Activated naive CD8-positive, alpha-beta T cell treated with anti-CD3 and anti-CD28 coated beads, Interleukin-2, amount 10 ng/mL, durations not matched to agents 7 days and 5 days (primary cell): ENCODE data around the gene TTPAL. TPM values are rescaled to one million over a fixed set of nuclear protein-coding genes. Genes with fewer than 3 reads are reported as not detected.

ENCODE experiments used
- ATAC-seq: fragments of 150-1000 bp; cut with Tn5 transposase; one replicate; pipeline ENCODE4 v1.10.0; 2021; ENCODE audit warnings: low read depth, moderate library complexity
- POLR2A ChIA-PET: fragments of 350-600 bp; sonication (Branson Sonifier 250); formaldehyde crosslinking; loops from one replicate; lab custom pipeline; 2021; ENCODE audit warnings: antibody characterized with exemption; lab: Charles Lee
- DNase-seq: peaks from one replicate; pipeline ENCODE4 v3.0.0; 2021
- H3K27ac Mint-ChIP-seq: one replicate; pipeline ENCODE4 v1.8.0; 2022; ENCODE audit warnings: mild to moderate bottlenecking, mixed read lengths
- H3K27me3 Mint-ChIP-seq: one replicate; pipeline ENCODE4 v1.8.0; 2022; ENCODE audit warnings: mild to moderate bottlenecking, moderate library complexity, mixed read lengths
- H3K36me3 Mint-ChIP-seq: one replicate; pipeline ENCODE4 v1.8.0; 2021; ENCODE audit warnings: mild to moderate bottlenecking, mixed read lengths
- H3K4me1 Mint-ChIP-seq: one replicate; pipeline ENCODE4 v1.8.0; 2021; ENCODE audit warnings: mixed read lengths
- H3K4me3 Mint-ChIP-seq: one replicate; pipeline ENCODE4 v1.8.0; 2022; ENCODE audit warnings: mild to moderate bottlenecking, moderate library complexity, mixed read lengths
- H3K9me3 Mint-ChIP-seq: one replicate; pipeline ENCODE4 v1.8.0; 2021; ENCODE audit warnings: mixed read lengths
- total RNA-seq, 2 experiments: library from RNA; stranded (reverse); gene quantifications; one replicate each; pipeline ENCODE4 v1.2.3, GENCODE V29; 2021

The TTPAL gene
- total RNA-seq, 2 experiments from 2014 or later, result 16.4 to 16.9 TPM

DNA sequence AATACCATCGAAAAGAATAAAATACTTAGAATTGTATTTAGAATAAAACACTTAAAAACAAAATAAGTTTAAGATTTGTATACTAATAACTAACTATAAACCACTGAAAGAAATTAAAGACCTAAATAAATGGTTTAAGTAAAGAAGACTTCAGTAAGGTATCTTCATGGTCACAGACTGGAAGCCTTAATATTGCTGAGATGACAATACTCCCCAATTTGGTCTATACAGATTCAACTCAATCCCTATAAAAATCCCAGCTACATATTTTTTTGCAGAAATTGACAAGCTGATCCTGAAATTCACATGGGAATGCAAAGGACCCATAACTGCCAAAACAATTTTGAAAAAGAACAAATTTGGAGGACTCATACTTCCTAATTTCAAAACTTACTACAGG lies 27.3 kb downstream of the TTPAL start:
- POLR2A ChIA-PET, result no interaction called here
- Mint-ChIP-seq H3K36me3 (peaks cover 31% of the 10 kb centered on the region), H3K4me3 (no peak overlapping the region), H3K4me1 (peaks cover 1% of the 10 kb centered on the region), H3K9me3 (no peaks in the 10 kb centered on the region), H3K27ac (no peak overlapping the region), H3K27me3 (no peaks in the 10 kb centered on the region)
- ATAC-seq, result no peak
- no peak for DNase-seq

- Mint-ChIP-seq H3K27ac (no peak overlapping the region), H3K4me3 (no peak overlapping the region), H3K36me3 (peaks cover 27% of the 10 kb centered on the region), H3K4me1 (peaks cover 1% of the 10 kb centered on the region), H3K27me3 (no peaks in the 10 kb centered on the region), H3K9me3 (no peaks in the 10 kb centered on the region)
- POLR2A ChIA-PET, result no interaction called here
- ATAC-seq (no peak), DNase-seq (no peak)
These were observed 29.0 kb downstream of the TTPAL start for GRCh38 chr20:44504402-44505307.

DNA sequence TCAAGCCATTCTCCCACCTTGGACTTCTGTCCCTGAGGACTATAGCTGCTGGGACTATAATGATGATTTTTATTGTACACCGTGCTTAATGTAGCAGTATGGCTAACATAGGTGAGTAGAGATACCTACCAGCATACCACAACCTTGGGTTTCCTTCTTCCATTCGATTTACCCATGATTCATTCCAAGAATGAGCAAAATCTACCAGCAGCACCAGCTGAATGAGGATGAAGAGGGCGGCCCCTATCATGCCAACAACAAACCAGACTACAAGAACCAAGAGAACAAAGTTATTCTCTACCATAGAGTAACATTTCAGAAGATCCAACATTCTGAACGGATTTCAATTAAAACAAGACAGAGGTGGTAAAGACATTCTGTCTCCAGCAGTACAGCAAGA lies 34.1 kb downstream of the TTPAL start:
- Mint-ChIP-seq H3K27me3 (no peaks in the 10 kb centered on the region), H3K4me1 (peaks cover 16% of the 10 kb centered on the region), H3K4me3 (no peak overlapping the region), H3K9me3 (no peaks in the 10 kb centered on the region), H3K36me3 (peaks cover 14% of the 10 kb centered on the region), H3K27ac (no peak overlapping the region)
- DNase-seq, result no peak
- POLR2A ChIA-PET, result no interaction called here
- ATAC-seq, result no peak

- H3K27me3 Mint-ChIP-seq, result no peaks in the 10 kb centered on the region
- no peak for DNase-seq
- H3K4me3 Mint-ChIP-seq, result peak overlapping the region; percentile 22
- H3K36me3 Mint-ChIP-seq, result peaks cover 12% of the 10 kb centered on the region
- POLR2A ChIA-PET, result no interaction called here
- no peaks in the 10 kb centered on the region for H3K9me3 Mint-ChIP-seq
- peak; percentile 30 for ATAC-seq
- peaks cover 27% of the 10 kb centered on the region for H3K4me1 Mint-ChIP-seq
- H3K27ac Mint-ChIP-seq, result no peak overlapping the region
These were observed 38.2 kb downstream of the TTPAL start for GRCh38 chr20:44513871-44514270.

- Mint-ChIP-seq H3K36me3 (peaks cover 7% of the 10 kb centered on the region), H3K9me3 (no peaks in the 10 kb centered on the region), H3K4me3 (no peak overlapping the region), H3K27ac (no peak overlapping the region), H3K27me3 (no peaks in the 10 kb centered on the region), H3K4me1 (peaks cover 34% of the 10 kb centered on the region)
- POLR2A ChIA-PET, result no interaction called here
- DNase-seq (no peak), ATAC-seq (no peak)
These were observed 40.8 kb downstream of the TTPAL start for GRCh38 chr20:44516491-44516890.

- Mint-ChIP-seq H3K9me3 (no peaks in the 10 kb centered on the region), H3K4me1 (peaks cover 39% of the 10 kb centered on the region), H3K36me3 (peaks cover 7% of the 10 kb centered on the region), H3K27me3 (no peaks in the 10 kb centered on the region), H3K27ac (no peak overlapping the region), H3K4me3 (no peak overlapping the region)
- POLR2A ChIA-PET, result no interaction called here
- ATAC-seq (no peak), DNase-seq (no peak)
These were observed 41.8 kb downstream of the TTPAL start for GRCh38 chr20:44517454-44517853.

DNA sequence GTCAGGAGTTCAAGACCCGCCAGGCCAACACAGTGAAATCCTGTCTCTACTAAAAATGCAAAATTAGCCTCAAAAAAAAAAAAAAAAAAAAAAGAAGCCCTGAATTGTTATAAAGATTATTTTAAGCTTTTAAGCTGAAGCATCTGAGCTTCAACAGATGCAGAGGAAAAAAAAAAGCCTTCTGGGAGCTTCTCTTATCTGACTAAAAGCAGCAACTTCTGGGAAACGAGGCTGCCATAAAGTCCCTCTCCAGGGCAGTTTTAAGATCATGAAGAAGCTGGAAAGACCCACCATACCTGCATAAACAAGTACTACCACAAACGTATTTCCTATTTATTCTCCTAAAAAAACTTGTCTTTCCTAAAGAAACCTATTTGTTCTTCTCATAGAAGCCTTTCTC lies 42.6 kb downstream of the TTPAL start:
- no peak for ATAC-seq
- H3K27me3 Mint-ChIP-seq, result no peaks in the 10 kb centered on the region
- POLR2A ChIA-PET, result interaction anchor here (0.6 kb wide), 2 partner anchors 213 to 809 kb away, joined by 3 read pairs; no protein-coding TSS in a partner anchor

DNA sequence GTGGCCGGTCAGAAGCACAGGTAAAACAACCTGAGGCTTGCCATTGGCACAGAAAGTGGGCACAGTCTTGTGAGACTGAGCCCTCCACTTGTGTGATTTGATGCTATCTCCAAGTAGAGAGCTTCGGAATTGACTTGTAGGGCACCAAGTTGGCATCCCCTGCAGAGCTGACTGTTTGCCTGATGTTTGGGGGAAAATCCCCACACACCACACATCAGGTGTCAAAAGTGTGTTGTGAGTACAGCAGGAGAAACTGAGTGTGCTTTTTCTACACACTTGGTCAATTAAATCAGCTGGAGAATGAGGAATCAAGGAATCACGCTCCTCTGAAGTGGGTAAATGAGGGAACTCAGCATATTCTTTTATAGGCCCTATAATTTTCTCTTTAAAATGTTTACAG lies 45.2 kb downstream of the TTPAL start:
- POLR2A ChIA-PET, result interaction anchor here (1.5 to 2.6 kb wide), 3 partner anchors 45 to 122 kb away, joined by 5 to 14 read pairs (median 7); partner anchors contain the start of gene TTPAL
- Mint-ChIP-seq H3K27me3 (no peaks in the 10 kb centered on the region), H3K36me3 (peaks cover 4% of the 10 kb centered on the region), H3K4me3 (peak overlapping the region; percentile 84), H3K4me1 (peaks cover 24% of the 10 kb centered on the region), H3K9me3 (no peaks in the 10 kb centered on the region), H3K27ac (peak overlapping the region; percentile 88)
- DNase-seq (no peak), ATAC-seq (no peak)

More for the DNA sequence above, 42.6 kb downstream of the TTPAL start:
- no peak overlapping the region for H3K4me3 Mint-ChIP-seq
- peaks cover 4% of the 10 kb centered on the region for H3K36me3 Mint-ChIP-seq
- no peak for DNase-seq
- no peak overlapping the region for H3K27ac Mint-ChIP-seq
- H3K9me3 Mint-ChIP-seq, result no peaks in the 10 kb centered on the region
- peaks cover 39% of the 10 kb centered on the region for H3K4me1 Mint-ChIP-seq

GRCh38 chr20:44521484-44522481 lies 46.1 kb downstream of the TTPAL start, which contains the start of gene SERINC3:
Gene SERINC3, minus strand, starts transcription at chr20:44522070. Its CDS starts 119 bp downstream, at chr20:44521951.
- H3K36me3 Mint-ChIP-seq, result peaks cover 4% of the 10 kb centered on the region
- no peaks in the 10 kb centered on the region for H3K9me3 Mint-ChIP-seq
- H3K27ac Mint-ChIP-seq, result peak within 1 kb of the TSS; percentile 88
- DNase-seq (peak; percentile 98), ATAC-seq (peak; percentile 99)
- POLR2A ChIA-PET, result interaction anchor here (0.5 to 2.6 kb wide), 4 partner anchors 8 to 121 kb away, joined by 3 to 14 read pairs (median 6); partner anchors contain the start of gene TTPAL
- H3K27me3 Mint-ChIP-seq, result no peaks in the 10 kb centered on the region
- H3K4me1 Mint-ChIP-seq, result peaks cover 24% of the 10 kb centered on the region
- H3K4me3 Mint-ChIP-seq, result peak within 1 kb of the TSS; percentile 84

DNA sequence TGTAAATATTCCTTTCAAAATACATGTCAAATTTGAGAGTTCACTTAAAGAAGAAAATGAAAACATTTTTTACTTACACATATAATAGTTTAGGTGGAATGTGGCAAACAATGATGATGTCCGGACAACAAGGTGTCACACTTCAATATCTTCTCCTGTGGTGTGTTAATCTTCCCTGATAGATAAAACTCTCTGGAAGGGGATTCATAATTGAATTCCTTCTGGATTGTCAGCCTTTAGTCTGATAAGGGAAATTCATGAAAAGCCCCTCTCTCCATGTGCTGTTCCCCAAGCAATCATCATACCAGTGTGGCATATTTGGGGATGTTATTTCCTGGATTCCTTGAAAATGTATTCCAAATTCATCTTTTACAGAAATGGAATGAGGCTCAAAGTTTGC lies 47.2 kb downstream of the TTPAL start:
- POLR2A ChIA-PET, result interaction anchor here (2.6 kb wide), 1 partner anchor 47 kb away, joined by 14 read pairs; the partner anchor contains the start of gene TTPAL
- Mint-ChIP-seq H3K4me3 (peak overlapping the region; percentile 84), H3K27ac (no peak overlapping the region), H3K4me1 (peaks cover 21% of the 10 kb centered on the region), H3K9me3 (no peaks in the 10 kb centered on the region), H3K27me3 (no peaks in the 10 kb centered on the region), H3K36me3 (peaks cover 3% of the 10 kb centered on the region)
- DNase-seq (no peak), ATAC-seq (no peak)

DNA sequence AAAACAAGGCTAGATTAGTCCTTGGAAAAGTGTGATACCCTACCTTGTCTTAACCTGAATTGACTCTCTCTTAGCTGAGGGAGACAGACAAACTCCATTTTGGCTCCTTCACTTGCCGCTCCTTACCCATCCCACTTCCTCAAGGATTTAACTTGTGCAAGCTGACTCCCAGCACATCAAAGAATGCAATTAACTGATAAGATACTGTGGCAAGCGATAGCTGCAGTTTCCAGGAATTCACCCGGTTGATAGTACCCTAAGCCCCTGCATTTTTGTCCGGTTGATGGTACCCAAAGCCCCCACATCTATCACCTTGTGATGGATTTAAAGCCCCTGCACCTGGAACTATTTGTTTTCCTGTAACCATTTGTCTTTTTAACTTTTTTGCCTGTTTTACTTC lies 48.1 kb downstream of the TTPAL start:
- Mint-ChIP-seq H3K4me3 (no peak overlapping the region), H3K4me1 (peaks cover 19% of the 10 kb centered on the region), H3K9me3 (no peaks in the 10 kb centered on the region), H3K27me3 (no peaks in the 10 kb centered on the region), H3K36me3 (peaks cover 2% of the 10 kb centered on the region), H3K27ac (no peak overlapping the region)
- DNase-seq, result no peak
- POLR2A ChIA-PET, result no interaction called here
- ATAC-seq, result no peak

GRCh38 chr20:44526129-44526528 lies 50.5 kb downstream of the TTPAL start:
- POLR2A ChIA-PET, result no interaction called here
- no peak for ATAC-seq
- H3K9me3 Mint-ChIP-seq, result no peaks in the 10 kb centered on the region

GRCh38 chr20:44527716-44528199 lies 52.1 kb downstream of the TTPAL start:
- DNase-seq (no peak), ATAC-seq (no peak)
- Mint-ChIP-seq H3K4me3 (no peak overlapping the region), H3K27ac (no peak overlapping the region), H3K9me3 (no peaks in the 10 kb centered on the region), H3K27me3 (no peaks in the 10 kb centered on the region), H3K4me1 (peaks cover 7% of the 10 kb centered on the region), H3K36me3 (no peaks in the 10 kb centered on the region)
- POLR2A ChIA-PET, result no interaction called here

More at GRCh38 chr20:44526129-44526528, 50.5 kb downstream of the TTPAL start:
- no peak overlapping the region for H3K4me3 Mint-ChIP-seq
- no peak overlapping the region for H3K27ac Mint-ChIP-seq
- DNase-seq, result no peak
- H3K36me3 Mint-ChIP-seq, result no peaks in the 10 kb centered on the region
- H3K4me1 Mint-ChIP-seq, result peaks cover 11% of the 10 kb centered on the region
- no peaks in the 10 kb centered on the region for H3K27me3 Mint-ChIP-seq
